ENCODE results near the gene TIAM1.

DNA sequence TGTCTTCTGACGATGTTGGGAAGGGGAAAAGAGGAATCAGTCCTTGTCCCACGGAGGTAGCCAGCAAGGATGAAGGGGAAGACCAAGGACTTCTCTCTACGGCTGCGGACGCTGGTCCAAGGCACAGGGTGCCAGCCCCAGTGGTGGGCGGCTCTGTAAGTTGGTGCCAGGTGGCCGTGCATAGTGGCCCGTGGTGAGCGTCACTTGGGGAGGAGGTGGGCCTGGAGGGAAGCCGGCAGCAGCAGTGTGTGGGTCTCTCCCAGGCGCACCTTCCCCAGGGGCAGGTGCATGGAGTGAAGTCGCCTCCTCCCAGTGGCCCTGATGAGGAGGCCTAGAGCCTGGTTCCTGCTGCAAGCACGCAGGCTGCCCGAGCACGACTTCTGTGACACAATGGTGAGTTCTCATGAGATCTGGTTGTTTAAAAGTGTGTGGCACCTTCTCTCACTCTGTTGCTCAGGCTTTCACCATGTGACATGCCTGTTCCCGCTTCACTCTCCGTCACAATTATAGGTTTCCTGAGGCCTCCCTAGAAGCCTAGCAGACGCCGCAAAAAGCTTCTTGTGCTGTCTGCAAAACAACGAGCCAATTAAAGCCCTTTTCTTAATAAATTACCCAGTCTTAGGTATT, 43.6 kb upstream of the TIAM1 start:
- TF ChIP-seq POLR2A (IDR thresholded peaks at IDR 0.05) = no peak
- TF ChIP-seq, protein P1, sequence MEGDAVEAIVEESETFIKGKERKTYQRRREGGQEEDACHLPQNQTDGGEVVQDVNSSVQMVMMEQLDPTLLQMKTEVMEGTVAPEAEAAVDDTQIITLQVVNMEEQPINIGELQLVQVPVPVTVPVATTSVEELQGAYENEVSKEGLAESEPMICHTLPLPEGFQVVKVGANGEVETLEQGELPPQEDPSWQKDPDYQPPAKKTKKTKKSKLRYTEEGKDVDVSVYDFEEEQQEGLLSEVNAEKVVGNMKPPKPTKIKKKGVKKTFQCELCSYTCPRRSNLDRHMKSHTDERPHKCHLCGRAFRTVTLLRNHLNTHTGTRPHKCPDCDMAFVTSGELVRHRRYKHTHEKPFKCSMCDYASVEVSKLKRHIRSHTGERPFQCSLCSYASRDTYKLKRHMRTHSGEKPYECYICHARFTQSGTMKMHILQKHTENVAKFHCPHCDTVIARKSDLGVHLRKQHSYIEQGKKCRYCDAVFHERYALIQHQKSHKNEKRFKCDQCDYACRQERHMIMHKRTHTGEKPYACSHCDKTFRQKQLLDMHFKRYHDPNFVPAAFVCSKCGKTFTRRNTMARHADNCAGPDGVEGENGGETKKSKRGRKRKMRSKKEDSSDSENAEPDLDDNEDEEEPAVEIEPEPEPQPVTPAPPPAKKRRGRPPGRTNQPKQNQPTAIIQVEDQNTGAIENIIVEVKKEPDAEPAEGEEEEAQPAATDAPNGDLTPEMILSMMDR (IDR thresholded peaks at IDR 0.05) = no peak

All from right lobe of liver (tissue), 4 donors.